ENCODE data around the gene NLRP10.

The NLRP10 gene

DNA sequence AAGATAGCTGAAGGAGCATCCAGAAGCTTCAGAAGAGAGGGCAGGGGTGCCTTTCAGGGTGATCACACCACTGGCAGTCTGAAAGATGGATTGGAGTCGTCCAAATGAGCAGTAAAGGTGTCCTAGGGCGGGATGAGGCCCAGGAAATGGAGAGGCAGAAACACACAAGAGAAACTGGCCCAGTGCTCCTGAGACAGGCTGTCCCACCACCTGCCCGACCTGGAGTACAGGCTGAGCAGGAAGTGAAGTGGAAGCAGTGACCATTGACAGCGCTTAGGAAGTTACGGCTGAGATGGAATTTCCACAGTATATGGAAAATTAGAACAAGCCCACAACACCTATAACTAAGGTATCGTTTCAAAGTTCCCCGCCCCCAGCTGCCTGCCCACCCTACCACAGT is 37.9 kb upstream of the NLRP10 start:
- H2AFZ ChIP-seq (ENCODE audit: low read depth, low read length, severe bottlenecking), result no peak overlapping the region
- no peak overlapping the region for H3K27ac ChIP-seq (ENCODE audit: low read depth, low read length)
- no peaks in the 10 kb centered on the region for H3K27me3 ChIP-seq (ENCODE audit: low read length)
- H3K36me3 ChIP-seq (ENCODE audit: low read length), result peaks cover 2% of the 10 kb centered on the region; the same call in 1 of the 2 replicates
- H3K79me2 ChIP-seq (ENCODE audit: insufficient read depth, low read length), result no peaks in the 10 kb centered on the region
- no peak overlapping the region for H3K4me3 ChIP-seq (ENCODE audit: insufficient read depth, low read length, poor library complexity, severe bottlenecking)
- no peaks in the 10 kb centered on the region for H3K9me2 ChIP-seq (replicated peaks; ENCODE audit: insufficient read depth, low read length)
- no peaks in the 10 kb centered on the region for H3K9me3 ChIP-seq (ENCODE audit: insufficient read depth, low read length)
- no peak for TF ChIP-seq EZH2phosphoT487 (conservative IDR thresholded peaks at IDR 0.05; ENCODE audit: low read length)
- TF ChIP-seq, protein P1, sequence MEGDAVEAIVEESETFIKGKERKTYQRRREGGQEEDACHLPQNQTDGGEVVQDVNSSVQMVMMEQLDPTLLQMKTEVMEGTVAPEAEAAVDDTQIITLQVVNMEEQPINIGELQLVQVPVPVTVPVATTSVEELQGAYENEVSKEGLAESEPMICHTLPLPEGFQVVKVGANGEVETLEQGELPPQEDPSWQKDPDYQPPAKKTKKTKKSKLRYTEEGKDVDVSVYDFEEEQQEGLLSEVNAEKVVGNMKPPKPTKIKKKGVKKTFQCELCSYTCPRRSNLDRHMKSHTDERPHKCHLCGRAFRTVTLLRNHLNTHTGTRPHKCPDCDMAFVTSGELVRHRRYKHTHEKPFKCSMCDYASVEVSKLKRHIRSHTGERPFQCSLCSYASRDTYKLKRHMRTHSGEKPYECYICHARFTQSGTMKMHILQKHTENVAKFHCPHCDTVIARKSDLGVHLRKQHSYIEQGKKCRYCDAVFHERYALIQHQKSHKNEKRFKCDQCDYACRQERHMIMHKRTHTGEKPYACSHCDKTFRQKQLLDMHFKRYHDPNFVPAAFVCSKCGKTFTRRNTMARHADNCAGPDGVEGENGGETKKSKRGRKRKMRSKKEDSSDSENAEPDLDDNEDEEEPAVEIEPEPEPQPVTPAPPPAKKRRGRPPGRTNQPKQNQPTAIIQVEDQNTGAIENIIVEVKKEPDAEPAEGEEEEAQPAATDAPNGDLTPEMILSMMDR (IDR thresholded peaks at IDR 0.05; ENCODE audit: insufficient read depth, low read length, poor library complexity, severe bottlenecking), result no peak
- no peak overlapping the region for H3K9ac ChIP-seq (ENCODE audit: low read length)
- no peaks in the 10 kb centered on the region for H4K20me1 ChIP-seq (ENCODE audit: low read depth, low read length)
- H3F3A ChIP-seq (ENCODE audit: insufficient read depth), result peaks cover 10% of the 10 kb centered on the region
- H3K4me2 ChIP-seq (ENCODE audit: low read depth, low read length, poor library complexity, severe bottlenecking), result no peak overlapping the region

- TF ChIP-seq EZH2phosphoT487 (conservative IDR thresholded peaks at IDR 0.05; ENCODE audit: low read length), result no peak
- TF ChIP-seq, protein P1 (IDR thresholded peaks at IDR 0.05; ENCODE audit: insufficient read depth, low read length, poor library complexity, severe bottlenecking), result no peak
- Histone ChIP-seq H3K4me2 (ENCODE audit: low read depth, low read length, poor library complexity, severe bottlenecking) (no peak overlapping the region), H3K4me3 (ENCODE audit: insufficient read depth, low read length, poor library complexity, severe bottlenecking) (no peak overlapping the region), H3K36me3 (ENCODE audit: low read length) (peaks cover 8% of the 10 kb centered on the region), H3K27me3 (ENCODE audit: low read length) (no peaks in the 10 kb centered on the region), H2AFZ (ENCODE audit: low read depth, low read length, severe bottlenecking) (no peak overlapping the region), H3K9me3 (ENCODE audit: insufficient read depth, low read length) (no peaks in the 10 kb centered on the region), H3K9me2 (replicated peaks; ENCODE audit: insufficient read depth, low read length) (no peaks in the 10 kb centered on the region), H4K20me1 (ENCODE audit: low read depth, low read length) (no peaks in the 10 kb centered on the region), H3F3A (ENCODE audit: insufficient read depth) (peaks cover 10% of the 10 kb centered on the region), H3K79me2 (ENCODE audit: insufficient read depth, low read length) (no peaks in the 10 kb centered on the region), H3K9ac (ENCODE audit: low read length) (no peak overlapping the region), H3K27ac (ENCODE audit: low read depth, low read length) (no peak overlapping the region)
These were observed 37.4 kb upstream of the NLRP10 start for GRCh38 chr11:8002676-8003075.

GRCh38 chr11:8000390-8000789 is 35.1 kb upstream of the NLRP10 start:
- Histone ChIP-seq H3K27ac (ENCODE audit: low read depth, low read length) (no peak overlapping the region), H3K27me3 (ENCODE audit: low read length) (no peaks in the 10 kb centered on the region), H3K79me2 (ENCODE audit: insufficient read depth, low read length) (no peaks in the 10 kb centered on the region), H3K4me3 (ENCODE audit: insufficient read depth, low read length, poor library complexity, severe bottlenecking) (no peak overlapping the region), H3K4me2 (ENCODE audit: low read depth, low read length, poor library complexity, severe bottlenecking) (no peak overlapping the region), H3K9ac (ENCODE audit: low read length) (no peak overlapping the region), H3K9me2 (replicated peaks; ENCODE audit: insufficient read depth, low read length) (no peaks in the 10 kb centered on the region), H3K9me3 (ENCODE audit: insufficient read depth, low read length) (no peaks in the 10 kb centered on the region), H3F3A (ENCODE audit: insufficient read depth) (peaks cover 10% of the 10 kb centered on the region), H4K20me1 (ENCODE audit: low read depth, low read length) (no peaks in the 10 kb centered on the region), H2AFZ (ENCODE audit: low read depth, low read length, severe bottlenecking) (no peak overlapping the region), H3K36me3 (ENCODE audit: low read length) (peaks cover 27% of the 10 kb centered on the region)
- TF ChIP-seq EZH2phosphoT487 (conservative IDR thresholded peaks at IDR 0.05; ENCODE audit: low read length), result no peak
- TF ChIP-seq, protein P1 (IDR thresholded peaks at IDR 0.05; ENCODE audit: insufficient read depth, low read length, poor library complexity, severe bottlenecking), result no peak

Measured in SU-DHL-6 (cell line).